ENCODE results near the gene CTDP1. TPM values are rescaled to one million over a fixed set of nuclear protein-coding genes. Genes with fewer than 3 reads are reported as not detected.

Gene CTDP1
- total RNA-seq, 1 experiment from 2014 or later, result 20.3 TPM

GRCh38 chr18:79725486-79725885, 45.9 kb downstream of the CTDP1 start:
- Mint-ChIP-seq H3K27me3 (ENCODE audit: insufficient read depth, unreplicated experiment) (no peaks in the 10 kb centered on the region), H3K4me1 (ENCODE audit: insufficient read depth, unreplicated experiment) (no peaks in the 10 kb centered on the region), H3K27ac (ENCODE audit: low read depth, unreplicated experiment) (no peak overlapping the region), H3K9me3 (ENCODE audit: unreplicated experiment) (no peaks in the 10 kb centered on the region), H3K4me3 (ENCODE audit: unreplicated experiment) (no peak overlapping the region), H3K36me3 (ENCODE audit: insufficient read depth, unreplicated experiment) (peaks cover 75% of the 10 kb centered on the region)
- ChIA-PET CTCF (interaction anchor here (0.8 kb wide), 1 partner anchor 342 kb away, joined by 4 read pairs; no protein-coding TSS in a partner anchor), POLR2A (no interaction called here)
- TF ChIP-seq, protein P1, sequence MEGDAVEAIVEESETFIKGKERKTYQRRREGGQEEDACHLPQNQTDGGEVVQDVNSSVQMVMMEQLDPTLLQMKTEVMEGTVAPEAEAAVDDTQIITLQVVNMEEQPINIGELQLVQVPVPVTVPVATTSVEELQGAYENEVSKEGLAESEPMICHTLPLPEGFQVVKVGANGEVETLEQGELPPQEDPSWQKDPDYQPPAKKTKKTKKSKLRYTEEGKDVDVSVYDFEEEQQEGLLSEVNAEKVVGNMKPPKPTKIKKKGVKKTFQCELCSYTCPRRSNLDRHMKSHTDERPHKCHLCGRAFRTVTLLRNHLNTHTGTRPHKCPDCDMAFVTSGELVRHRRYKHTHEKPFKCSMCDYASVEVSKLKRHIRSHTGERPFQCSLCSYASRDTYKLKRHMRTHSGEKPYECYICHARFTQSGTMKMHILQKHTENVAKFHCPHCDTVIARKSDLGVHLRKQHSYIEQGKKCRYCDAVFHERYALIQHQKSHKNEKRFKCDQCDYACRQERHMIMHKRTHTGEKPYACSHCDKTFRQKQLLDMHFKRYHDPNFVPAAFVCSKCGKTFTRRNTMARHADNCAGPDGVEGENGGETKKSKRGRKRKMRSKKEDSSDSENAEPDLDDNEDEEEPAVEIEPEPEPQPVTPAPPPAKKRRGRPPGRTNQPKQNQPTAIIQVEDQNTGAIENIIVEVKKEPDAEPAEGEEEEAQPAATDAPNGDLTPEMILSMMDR (IDR thresholded peaks at IDR 0.05; ENCODE audit: unreplicated experiment), result no peak
- no TSS peak for BruUV-seq (replicated peaks)
- intact Hi-C loops (cut with micrococcal nuclease), result no loop called here
- no peak for DNase-seq (ENCODE audit: unreplicated experiment)

GRCh38 chr18:79726721-79727120, 47.1 kb downstream of the CTDP1 start:
- Mint-ChIP-seq H3K9me3 (ENCODE audit: unreplicated experiment) (no peaks in the 10 kb centered on the region), H3K36me3 (ENCODE audit: insufficient read depth, unreplicated experiment) (peaks cover 78% of the 10 kb centered on the region)

GRCh38 chr18:79727211-79727610, 47.6 kb downstream of the CTDP1 start:
- H3K27ac Mint-ChIP-seq (ENCODE audit: low read depth, unreplicated experiment), result no peak overlapping the region
- H3K4me3 Mint-ChIP-seq (ENCODE audit: unreplicated experiment), result no peak overlapping the region
- H3K27me3 Mint-ChIP-seq (ENCODE audit: insufficient read depth, unreplicated experiment), result no peaks in the 10 kb centered on the region
- no TSS peak for BruUV-seq (replicated peaks)
- H3K36me3 Mint-ChIP-seq (ENCODE audit: insufficient read depth, unreplicated experiment), result peaks cover 81% of the 10 kb centered on the region
- CTCF ChIA-PET, result no interaction called here
- DNase-seq (ENCODE audit: unreplicated experiment), result no peak
- POLR2A ChIA-PET, result no interaction called here
- H3K9me3 Mint-ChIP-seq (ENCODE audit: unreplicated experiment), result no peaks in the 10 kb centered on the region
- TF ChIP-seq, protein P1 (IDR thresholded peaks at IDR 0.05; ENCODE audit: unreplicated experiment), result no peak
- H3K4me1 Mint-ChIP-seq (ENCODE audit: insufficient read depth, unreplicated experiment), result no peaks in the 10 kb centered on the region
- intact Hi-C loops (cut with micrococcal nuclease), result no loop called here

More at GRCh38 chr18:79726721-79727120, 47.1 kb downstream of the CTDP1 start:
- no peak for DNase-seq (ENCODE audit: unreplicated experiment)
- Mint-ChIP-seq H3K4me1 (ENCODE audit: insufficient read depth, unreplicated experiment) (no peaks in the 10 kb centered on the region), H3K27ac (ENCODE audit: low read depth, unreplicated experiment) (no peak overlapping the region), H3K27me3 (ENCODE audit: insufficient read depth, unreplicated experiment) (no peaks in the 10 kb centered on the region), H3K4me3 (ENCODE audit: unreplicated experiment) (no peak overlapping the region)
- BruUV-seq (replicated peaks), result no TSS peak
- ChIA-PET CTCF (no interaction called here), POLR2A (no interaction called here)
- TF ChIP-seq, protein P1 (IDR thresholded peaks at IDR 0.05; ENCODE audit: unreplicated experiment), result no peak
- intact Hi-C loops (cut with micrococcal nuclease), result no loop called here

DNA sequence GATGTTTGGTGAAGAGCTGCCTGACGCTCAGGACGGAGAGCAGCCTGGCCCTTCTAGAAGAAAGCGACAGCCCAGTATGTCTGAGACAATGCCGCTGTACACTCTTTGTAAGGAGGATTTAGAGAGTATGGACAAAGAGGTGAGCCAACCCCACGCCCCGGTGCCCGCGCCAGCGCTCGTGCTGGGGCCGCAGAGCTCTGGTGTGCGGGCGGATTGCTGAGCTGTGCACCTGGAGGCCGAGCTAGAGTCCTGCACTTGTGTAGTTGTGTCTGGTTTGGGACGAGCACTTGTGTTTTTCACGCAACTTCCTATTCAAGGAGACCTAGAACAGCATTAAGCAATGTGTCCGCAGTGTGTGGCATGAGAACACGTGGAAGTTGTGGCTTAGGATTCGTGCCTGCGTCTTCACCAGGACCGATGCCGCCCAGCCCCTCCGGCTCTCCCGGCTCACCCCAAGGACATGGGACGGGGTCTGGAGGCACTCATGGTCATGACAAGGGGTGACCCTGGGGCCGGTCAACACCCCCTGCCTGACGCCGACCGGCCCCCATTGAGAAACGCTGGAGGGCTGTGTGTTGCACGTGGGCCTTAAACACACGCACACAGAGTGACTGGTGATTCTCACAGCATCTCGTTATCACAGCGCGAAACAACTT, 49.5 kb downstream of the CTDP1 start:
- Mint-ChIP-seq H3K27ac (ENCODE audit: low read depth, unreplicated experiment) (no peak overlapping the region), H3K27me3 (ENCODE audit: insufficient read depth, unreplicated experiment) (no peaks in the 10 kb centered on the region), H3K4me1 (ENCODE audit: insufficient read depth, unreplicated experiment) (no peaks in the 10 kb centered on the region), H3K4me3 (ENCODE audit: unreplicated experiment) (no peak overlapping the region), H3K9me3 (ENCODE audit: unreplicated experiment) (peaks cover 3% of the 10 kb centered on the region), H3K36me3 (ENCODE audit: insufficient read depth, unreplicated experiment) (peaks cover 84% of the 10 kb centered on the region)
- DNase-seq (ENCODE audit: unreplicated experiment), result no peak
- POLR2A ChIA-PET, result no interaction called here
- no TSS peak for BruUV-seq (replicated peaks)
- TF ChIP-seq, protein P1 (IDR thresholded peaks at IDR 0.05; ENCODE audit: unreplicated experiment), result no peak
- CTCF ChIA-PET, result no interaction called here
- intact Hi-C loops (cut with micrococcal nuclease), result no loop called here
